GM19023 (cell line): Measurements from ENCODE around the gene CLEC17A.
"Not testable (repeated sequence)": the region's sequence is repeated elsewhere in the genome, so short reads cannot be mapped to it uniquely, and the experiment has no call there.

ENCODE experiments used
- ATAC-seq: cut with Tn5 transposase; IDR thresholded peaks from one replicate; pipeline ENCODE4 v1.9.1; 2021; ENCODE audit warnings: mild to moderate bottlenecking, moderate library complexity; ENCODE audit not compliant: unreplicated experiment

CLEC17A gene

GRCh38 chr19:14558370-14559066 is 24.4 kb upstream of the CLEC17A start:
- no peak for ATAC-seq

DNA sequence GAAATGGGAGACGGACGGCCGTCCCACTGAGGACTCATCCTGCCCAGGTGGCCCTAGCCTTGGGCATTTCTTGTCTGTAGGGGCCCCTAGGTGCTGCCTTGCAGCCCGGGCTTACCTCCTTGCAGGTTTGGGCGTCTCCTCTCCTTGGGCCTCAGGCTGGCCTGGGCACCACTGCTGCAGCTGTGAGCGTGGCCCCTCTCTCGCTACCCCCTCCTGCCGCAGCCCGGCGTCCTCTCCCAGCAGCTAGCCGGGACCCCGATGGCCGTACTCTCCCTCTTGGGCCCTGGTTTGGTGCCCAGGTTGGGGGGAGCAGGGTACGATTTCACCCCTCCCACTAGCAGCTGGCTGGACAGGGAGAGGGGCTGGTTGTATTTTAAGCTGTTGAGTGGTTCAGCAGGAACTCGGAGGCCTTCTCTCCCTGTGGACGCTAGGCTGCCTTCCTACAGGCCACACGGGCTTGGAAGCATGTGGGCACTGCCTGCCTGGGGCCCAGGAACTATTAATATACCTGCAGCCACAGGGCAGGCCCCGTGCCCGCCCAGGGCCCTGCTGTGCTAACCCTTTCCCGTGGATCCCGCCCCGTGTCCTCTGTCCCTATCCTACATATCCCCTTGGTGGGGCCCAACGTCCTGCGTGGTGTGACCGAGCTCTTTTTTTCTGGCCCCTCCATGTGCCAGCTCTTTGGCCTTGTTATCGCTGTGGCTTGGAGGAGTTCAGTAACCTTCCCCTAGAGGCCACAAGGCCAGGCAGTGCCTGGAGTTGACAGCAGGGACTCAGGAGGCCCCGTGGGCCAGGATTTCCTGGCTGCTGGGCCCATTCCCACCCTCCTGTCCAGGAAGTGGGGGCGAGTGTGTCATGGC is 22.7 kb upstream of the CLEC17A start:
- ATAC-seq: no peak

- ATAC-seq: no peak
Measured at GRCh38 chr19:14560776-14561108, 22.1 kb upstream of the CLEC17A start.

GRCh38 chr19:14561249-14561648 is 21.6 kb upstream of the CLEC17A start:
- no peak for ATAC-seq

- ATAC-seq: no peak
Measured at GRCh38 chr19:14561847-14562351, 21.0 kb upstream of the CLEC17A start.

- ATAC-seq: no peak
Measured at GRCh38 chr19:14562660-14563589, 20.0 kb upstream of the CLEC17A start.

- no peak for ATAC-seq
Measured at GRCh38 chr19:14563590-14563926, 19.3 kb upstream of the CLEC17A start.

DNA sequence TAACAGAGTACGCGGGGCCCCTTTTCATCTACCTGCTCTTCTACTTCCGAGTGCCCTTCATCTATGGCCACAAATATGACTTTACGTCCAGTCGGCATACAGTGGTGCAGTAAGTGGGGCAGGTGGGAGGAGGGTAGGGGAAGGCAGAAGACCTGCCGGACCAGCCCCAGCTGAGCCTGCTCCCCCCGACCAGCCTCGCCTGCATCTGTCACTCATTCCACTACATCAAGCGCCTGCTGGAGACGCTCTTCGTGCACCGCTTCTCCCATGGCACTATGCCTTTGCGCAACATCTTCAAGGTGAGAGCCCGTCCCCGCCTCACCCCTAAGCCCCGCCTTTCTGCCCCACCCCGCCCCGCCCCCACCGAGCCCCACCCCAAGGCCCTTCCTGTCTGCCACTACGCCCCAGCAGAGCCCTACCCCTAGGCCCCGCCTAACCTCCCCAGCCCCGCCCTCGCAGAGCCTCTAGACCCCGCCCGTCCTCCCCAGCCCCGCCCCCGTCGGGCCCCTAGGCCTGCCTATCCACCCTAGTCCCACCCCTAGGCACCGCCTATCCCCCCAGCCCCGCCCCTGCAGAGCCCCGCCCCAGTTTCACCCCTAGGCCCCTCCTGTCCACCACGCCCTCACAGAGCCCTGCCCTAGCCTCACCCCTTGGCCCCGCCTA is 18.8 kb upstream of the CLEC17A start:
- no peak for ATAC-seq

- not testable (repeated sequence) for ATAC-seq
Measured at GRCh38 chr19:14564652-14565297, 18.1 kb upstream of the CLEC17A start.

DNA sequence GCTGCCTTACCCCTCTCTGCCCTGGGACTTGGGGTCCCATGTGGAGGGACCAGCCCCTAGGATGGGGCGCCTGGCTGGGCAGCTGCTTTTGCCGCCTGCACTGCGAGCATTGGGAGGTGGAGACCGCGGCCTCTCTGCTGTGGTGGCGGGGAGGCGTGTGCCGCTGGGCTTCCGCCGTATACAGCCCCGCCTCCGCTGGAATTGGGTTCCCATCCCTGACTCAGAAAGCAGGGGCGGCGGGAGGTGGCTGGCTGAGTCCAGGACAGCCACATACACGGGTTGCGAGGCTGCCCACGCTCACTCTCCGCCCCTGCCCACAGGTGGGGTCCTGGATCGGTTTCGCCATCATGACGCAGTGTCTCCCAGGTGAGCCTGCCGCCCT is 17.6 kb upstream of the CLEC17A start:
- no peak for ATAC-seq

DNA sequence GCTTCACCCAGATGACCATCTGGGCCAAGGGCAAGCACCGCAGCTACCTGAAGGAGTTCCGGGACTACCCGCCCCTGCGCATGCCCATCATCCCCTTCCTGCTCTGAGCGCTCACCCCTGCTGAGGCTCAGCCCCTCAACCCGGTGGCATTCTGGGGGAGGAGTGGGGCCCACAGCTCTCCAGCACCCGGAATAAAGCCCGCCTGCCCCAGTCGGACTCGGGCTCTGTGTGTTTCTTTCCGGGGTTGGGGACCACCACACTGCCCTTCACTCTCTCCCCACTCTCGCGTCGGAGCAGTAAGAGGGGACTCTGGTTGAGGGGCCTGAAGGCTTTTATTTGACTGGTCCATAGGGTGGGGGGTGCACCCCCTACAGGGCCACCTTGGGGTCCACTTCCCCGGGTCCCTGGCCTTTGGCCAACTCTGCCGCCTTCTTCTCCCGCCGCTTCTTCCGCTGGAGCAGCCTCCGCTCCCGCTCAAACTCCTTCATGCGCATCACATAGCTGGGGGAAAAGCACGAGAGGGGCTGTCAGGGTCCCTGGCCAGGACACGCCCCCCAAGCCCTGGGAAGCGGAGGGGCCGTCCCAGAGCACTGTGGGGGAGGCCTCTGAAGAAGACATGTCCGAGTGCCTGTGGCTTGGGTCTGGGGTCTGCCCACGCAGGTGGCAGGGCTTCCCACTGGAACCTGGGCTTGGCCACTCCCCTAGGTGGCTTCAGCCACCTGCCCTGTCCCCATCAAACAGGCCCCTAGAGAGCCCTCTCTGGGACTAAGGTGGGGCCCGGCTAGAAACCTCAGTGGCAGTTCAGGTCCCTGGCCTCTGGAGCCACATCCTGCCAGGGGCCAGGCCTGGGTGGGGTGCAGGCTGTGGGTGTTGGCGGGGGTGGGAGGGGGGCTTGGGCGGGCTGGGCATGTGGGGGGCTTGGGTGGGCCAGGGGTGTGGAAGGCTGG is 16.8 kb upstream of the CLEC17A start:
- no peak for ATAC-seq

DNA sequence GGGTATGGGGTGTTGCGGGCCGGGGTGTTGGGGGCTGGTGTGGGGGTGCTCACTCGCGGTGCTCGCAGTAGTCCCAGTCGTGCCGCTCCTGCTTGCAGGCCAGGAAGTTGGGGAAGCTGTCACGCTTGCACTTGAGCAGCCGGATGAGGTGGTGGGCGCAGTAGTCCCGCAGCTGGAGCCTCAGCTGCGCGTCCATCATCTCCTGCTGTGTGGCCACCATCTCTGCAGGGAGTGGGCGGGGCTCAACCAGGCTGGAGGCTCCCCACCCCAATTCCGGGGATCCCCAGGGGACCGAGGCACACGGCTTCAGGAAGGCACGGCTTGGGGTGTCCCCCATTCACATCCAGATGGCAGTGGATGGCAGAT is 16.2 kb upstream of the CLEC17A start:
- no peak for ATAC-seq

GRCh38 chr19:14567079-14567478 is 15.8 kb upstream of the CLEC17A start:
- ATAC-seq: no peak

DNA sequence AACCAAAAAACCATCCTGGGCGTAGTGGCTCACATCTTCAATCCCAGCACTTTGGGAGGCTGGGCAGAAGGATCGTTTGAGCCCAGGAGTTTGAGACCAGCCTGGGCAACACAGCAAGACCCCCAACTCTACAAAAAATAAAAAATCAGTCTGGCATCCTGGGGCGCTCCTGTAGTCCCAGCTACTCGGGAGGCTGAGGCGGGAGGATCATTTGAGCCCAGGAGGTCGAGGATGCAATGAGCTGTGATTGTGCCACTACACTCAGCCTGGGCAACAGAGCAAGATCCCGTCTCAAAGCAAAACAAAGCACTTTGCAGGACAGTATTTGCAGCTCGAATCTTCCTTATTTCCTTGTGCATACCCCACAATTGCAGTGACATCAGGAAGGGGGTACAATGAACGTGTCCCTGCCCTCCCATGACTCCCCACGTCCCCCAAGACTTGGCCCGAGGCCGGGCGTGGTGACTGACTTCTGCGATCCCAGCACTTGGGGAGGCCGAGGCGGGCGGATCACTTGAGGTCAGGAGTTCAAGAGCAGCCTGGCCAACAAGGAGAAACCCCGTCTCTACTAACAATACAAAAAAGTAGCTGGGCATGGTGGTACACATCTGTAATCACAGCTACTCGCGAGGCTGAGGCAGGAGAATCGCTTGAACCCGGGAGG is 11.9 kb upstream of the CLEC17A start:
- ATAC-seq: no peak

- ATAC-seq: peak; percentile 75
Measured at GRCh38 chr19:14571695-14572490, 11.0 kb upstream of the CLEC17A start, which contains the start of gene NDUFB7. NDUFB7 (minus strand) TSS chr19:14572066; CDS start chr19:14572000, 66 bp downstream.

DNA sequence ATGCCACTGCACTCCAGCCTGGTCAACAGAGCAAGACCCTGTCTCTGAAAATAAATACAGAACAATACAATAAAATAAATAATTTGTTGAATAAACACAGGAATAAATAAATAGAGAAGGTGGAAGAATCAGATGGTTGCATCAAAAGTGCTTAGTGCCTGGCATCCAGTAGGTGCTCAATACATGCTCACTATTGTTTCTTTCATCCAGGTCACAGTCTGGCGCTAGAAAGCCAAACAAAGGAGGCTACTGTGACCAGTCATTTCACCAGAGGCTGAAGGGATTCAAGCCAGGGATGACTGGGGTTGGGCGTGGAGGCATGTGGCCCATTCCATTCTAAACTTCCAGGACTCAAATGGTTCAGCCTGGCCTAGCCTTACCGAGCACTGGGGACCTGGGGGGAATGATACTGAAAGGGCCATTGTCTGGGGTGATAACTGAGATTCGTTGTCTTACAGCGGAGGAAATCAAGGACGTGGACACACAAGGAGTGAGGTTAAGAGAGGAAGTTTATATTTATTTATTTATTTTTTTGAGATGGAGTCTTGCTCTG is 7.4 kb upstream of the CLEC17A start:
- ATAC-seq: no peak

- no peak for ATAC-seq
Measured at GRCh38 chr19:14576363-14576762, 6.5 kb upstream of the CLEC17A start.
